HG03175 (cell line): ENCODE measurements around the gene KRT26.

Source experiments
- ATAC-seq: cut with Tn5 transposase; IDR thresholded peaks from one replicate; pipeline ENCODE4 v1.9.1; 2021; ENCODE audit warnings: mild to moderate bottlenecking, moderate library complexity; ENCODE audit not compliant: unreplicated experiment

Gene KRT26

GRCh38 chr17:40734018-40734417 lies 38.0 kb downstream of the KRT26 start:
- ATAC-seq: no peak

- ATAC-seq: no peak
These were observed 41.0 kb downstream of the KRT26 start for GRCh38 chr17:40730970-40731369.

- ATAC-seq: no peak
These were observed 44.4 kb downstream of the KRT26 start for GRCh38 chr17:40727447-40728231.

GRCh38 chr17:40726919-40727318 lies 45.1 kb downstream of the KRT26 start:
- ATAC-seq: no peak

- no peak for ATAC-seq
These were observed 47.3 kb downstream of the KRT26 start for GRCh38 chr17:40724656-40725055.

GRCh38 chr17:40722241-40722640 lies 49.8 kb downstream of the KRT26 start:
- no peak for ATAC-seq

- no peak for ATAC-seq
These were observed 51.1 kb downstream of the KRT26 start for GRCh38 chr17:40720899-40721298.

- no peak for ATAC-seq
These were observed 53.1 kb downstream of the KRT26 start for GRCh38 chr17:40718930-40719329.

- ATAC-seq: no peak
These were observed 54.2 kb downstream of the KRT26 start for GRCh38 chr17:40717776-40718175.
